Parathyroid adenoma (tissue), 2 donors: ENCODE data around the gene DCLK1.

ENCODE experiments used
- H2AFZ ChIP-seq: fragments of 300-600 bp; sonication (generic); one replicate; pipeline ENCODE4 v1.7.0; 2017; ENCODE audit warnings: antibody characterized with exemption, mild to moderate bottlenecking
- H3K27ac ChIP-seq: fragments of 300-600 bp; sonication (generic); one replicate; pipeline ENCODE4 v1.7.0; 2017
- H3K27me3 ChIP-seq: fragments of 300-600 bp; sonication (generic); one replicate; pipeline ENCODE4 v1.7.0; 2017; ENCODE audit warnings: low read length; ENCODE audit not compliant: control insufficient read depth, insufficient read depth
- H3K36me3 ChIP-seq: fragments of 300-600 bp; sonication (generic); one replicate; pipeline ENCODE4 v1.7.0; 2017; ENCODE audit warnings: low read length; ENCODE audit not compliant: control insufficient read depth, insufficient read depth
- H3K4me1 ChIP-seq: fragments of 300-600 bp; sonication (generic); one replicate; pipeline ENCODE4 v1.7.0; 2017; ENCODE audit warnings: control low read depth
- H3K4me2 ChIP-seq: fragments of 300-600 bp; sonication (generic); one replicate; pipeline ENCODE4 v1.7.0; 2017; ENCODE audit warnings: low read length
- H3K4me3 ChIP-seq: fragments of 300-600 bp; sonication (generic); one replicate; pipeline ENCODE4 v1.7.0; 2017; ENCODE audit warnings: low read depth, low read length
- H3K79me2 ChIP-seq: fragments of 300-600 bp; sonication (generic); one replicate; pipeline ENCODE4 v1.7.0; 2017; ENCODE audit warnings: control low read depth
- H3K9ac ChIP-seq: fragments of 300-600 bp; sonication (generic); one replicate; pipeline ENCODE4 v1.7.0; 2017; ENCODE audit warnings: mild to moderate bottlenecking
- H3K9me3 ChIP-seq: fragments of 300-600 bp; sonication (generic); one replicate; pipeline ENCODE4 v1.7.0; 2017; ENCODE audit warnings: low read length; ENCODE audit not compliant: control insufficient read depth
- TF ChIP-seq, protein P1 (sequence below): fragments of 300-600 bp; sonication (generic); IDR thresholded peaks from one replicate; pipeline ENCODE4 v1.7.0; 2017; ENCODE audit warnings: antibody characterized with exemption, mild to moderate bottlenecking
- donor health status: primary hyperparathyroidism.

Gene DCLK1

DNA sequence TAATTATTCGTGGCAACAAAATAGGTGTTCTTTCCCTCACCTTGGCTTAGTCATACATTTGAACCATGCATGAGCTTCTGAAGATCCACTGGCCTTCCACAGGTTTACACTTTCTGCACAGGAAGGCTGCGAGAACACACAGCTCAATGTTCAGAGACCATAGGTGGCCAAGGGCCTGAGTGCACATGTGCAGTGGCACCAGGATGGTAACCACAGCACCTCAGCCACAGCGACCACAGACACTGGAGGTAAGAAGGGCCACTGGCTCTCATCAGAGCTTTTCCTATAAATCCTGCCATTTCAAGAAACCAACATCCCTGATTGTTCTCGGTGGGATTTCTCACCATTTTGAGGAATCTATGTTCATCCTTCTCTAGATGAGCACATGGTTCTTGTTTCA is 1.6 kb downstream of the DCLK1 start:
- Histone ChIP-seq H3K4me3 (no peak overlapping the region), H3K36me3 (no peaks in the 10 kb centered on the region), H3K27me3 (no peaks in the 10 kb centered on the region)

DNA sequence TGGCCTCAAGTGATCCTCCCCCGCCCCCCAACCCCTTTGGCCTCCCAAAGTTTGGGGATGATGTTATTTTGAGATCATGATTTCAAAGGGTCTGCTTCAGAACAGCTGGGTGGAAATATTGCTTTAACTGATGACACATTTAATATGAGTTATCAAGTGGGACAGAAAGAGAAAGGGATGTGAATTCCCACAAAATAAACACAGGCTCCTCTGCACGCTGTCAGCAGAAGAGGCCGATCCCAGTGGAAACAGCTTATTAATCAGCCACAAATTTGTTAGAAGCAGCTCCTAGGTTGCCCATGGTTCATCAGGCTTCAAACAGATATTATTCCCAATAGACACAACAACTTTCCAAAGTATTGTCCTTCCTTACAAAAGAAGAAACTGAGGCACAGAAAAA is 4.7 kb downstream of the DCLK1 start:
- Histone ChIP-seq H3K4me2 (no peak overlapping the region), H3K79me2 (peaks cover 2% of the 10 kb centered on the region), H3K36me3 (no peaks in the 10 kb centered on the region), H3K9me3 (no peaks in the 10 kb centered on the region), H3K4me1 (no peaks in the 10 kb centered on the region), H3K9ac (no peak overlapping the region), H3K4me3 (no peak overlapping the region), H3K27ac (no peak overlapping the region), H3K27me3 (no peaks in the 10 kb centered on the region), H2AFZ (no peak overlapping the region)
- TF ChIP-seq, protein P1, sequence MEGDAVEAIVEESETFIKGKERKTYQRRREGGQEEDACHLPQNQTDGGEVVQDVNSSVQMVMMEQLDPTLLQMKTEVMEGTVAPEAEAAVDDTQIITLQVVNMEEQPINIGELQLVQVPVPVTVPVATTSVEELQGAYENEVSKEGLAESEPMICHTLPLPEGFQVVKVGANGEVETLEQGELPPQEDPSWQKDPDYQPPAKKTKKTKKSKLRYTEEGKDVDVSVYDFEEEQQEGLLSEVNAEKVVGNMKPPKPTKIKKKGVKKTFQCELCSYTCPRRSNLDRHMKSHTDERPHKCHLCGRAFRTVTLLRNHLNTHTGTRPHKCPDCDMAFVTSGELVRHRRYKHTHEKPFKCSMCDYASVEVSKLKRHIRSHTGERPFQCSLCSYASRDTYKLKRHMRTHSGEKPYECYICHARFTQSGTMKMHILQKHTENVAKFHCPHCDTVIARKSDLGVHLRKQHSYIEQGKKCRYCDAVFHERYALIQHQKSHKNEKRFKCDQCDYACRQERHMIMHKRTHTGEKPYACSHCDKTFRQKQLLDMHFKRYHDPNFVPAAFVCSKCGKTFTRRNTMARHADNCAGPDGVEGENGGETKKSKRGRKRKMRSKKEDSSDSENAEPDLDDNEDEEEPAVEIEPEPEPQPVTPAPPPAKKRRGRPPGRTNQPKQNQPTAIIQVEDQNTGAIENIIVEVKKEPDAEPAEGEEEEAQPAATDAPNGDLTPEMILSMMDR, result no peak

More for the DNA sequence above, 1.6 kb downstream of the DCLK1 start:
- Histone ChIP-seq H3K27ac (no peak overlapping the region), H3K9ac (no peak overlapping the region), H3K4me1 (no peaks in the 10 kb centered on the region), H2AFZ (no peak overlapping the region), H3K9me3 (no peaks in the 10 kb centered on the region), H3K79me2 (peaks cover 2% of the 10 kb centered on the region), H3K4me2 (no peak overlapping the region)
- TF ChIP-seq, protein P1, result no peak

DNA sequence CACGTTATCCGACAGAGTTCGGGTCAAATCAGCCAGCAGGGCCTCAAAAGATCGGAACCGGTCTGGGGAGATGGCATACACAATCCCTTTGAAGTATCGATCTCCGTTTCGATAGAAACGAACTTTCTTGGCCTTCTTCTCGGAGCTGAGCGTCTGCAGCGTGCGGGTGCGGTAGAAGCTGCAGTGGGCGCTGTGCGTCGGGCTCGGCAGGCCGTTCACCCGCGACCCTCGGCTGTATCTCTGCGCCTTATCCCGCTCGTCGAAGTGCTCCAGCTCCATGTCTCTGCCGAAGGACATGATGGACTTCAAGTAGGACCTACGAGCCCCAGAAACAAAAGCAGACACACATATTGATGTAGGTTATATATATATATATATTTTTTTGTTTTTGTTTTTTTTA is 5.3 kb downstream of the DCLK1 start:
- Histone ChIP-seq H3K27ac (no peak overlapping the region), H3K36me3 (no peaks in the 10 kb centered on the region), H2AFZ (no peak overlapping the region), H3K4me1 (no peaks in the 10 kb centered on the region), H3K4me3 (no peak overlapping the region), H3K9me3 (no peaks in the 10 kb centered on the region), H3K4me2 (no peak overlapping the region), H3K79me2 (peaks cover 2% of the 10 kb centered on the region), H3K9ac (no peak overlapping the region), H3K27me3 (no peaks in the 10 kb centered on the region)
- TF ChIP-seq, protein P1, result no peak

DNA sequence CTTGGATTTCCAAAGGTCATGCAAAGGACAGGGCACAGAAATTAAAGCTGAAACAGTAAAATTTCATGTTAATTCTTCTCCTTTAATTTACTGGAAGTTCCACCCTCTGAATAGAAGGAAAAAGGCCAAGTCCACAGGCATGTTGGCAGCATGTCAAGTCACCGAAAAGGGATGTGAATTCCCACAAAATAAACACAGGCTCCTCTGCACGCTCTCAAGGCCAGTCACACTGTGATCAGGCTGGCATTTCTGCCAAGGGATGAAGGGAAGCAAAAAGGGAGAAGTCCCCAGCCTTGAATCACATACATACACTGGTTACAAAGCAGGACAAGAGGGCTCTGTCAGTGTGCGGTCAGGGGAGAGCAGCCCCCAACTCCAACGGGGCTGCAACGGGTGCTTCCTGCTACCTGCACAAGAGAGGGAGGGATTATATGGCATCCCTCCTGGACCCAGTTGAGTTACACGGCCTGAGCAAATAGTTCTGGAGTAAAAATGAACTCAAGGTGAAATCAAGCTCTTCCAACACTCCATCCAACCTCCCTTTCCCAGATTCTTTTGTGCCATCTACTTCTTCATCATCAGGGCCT is 6.9 kb downstream of the DCLK1 start:
- H3K9me3 ChIP-seq, result no peaks in the 10 kb centered on the region
- no peak overlapping the region for H3K27ac ChIP-seq
- no peaks in the 10 kb centered on the region for H3K36me3 ChIP-seq
- H3K9ac ChIP-seq, result no peak overlapping the region
- no peak overlapping the region for H3K4me2 ChIP-seq
- no peaks in the 10 kb centered on the region for H3K4me1 ChIP-seq
- TF ChIP-seq, protein P1, result no peak
- H3K79me2 ChIP-seq, result peaks cover 2% of the 10 kb centered on the region
- H2AFZ ChIP-seq, result no peak overlapping the region
- no peaks in the 10 kb centered on the region for H3K27me3 ChIP-seq
- no peak overlapping the region for H3K4me3 ChIP-seq

DNA sequence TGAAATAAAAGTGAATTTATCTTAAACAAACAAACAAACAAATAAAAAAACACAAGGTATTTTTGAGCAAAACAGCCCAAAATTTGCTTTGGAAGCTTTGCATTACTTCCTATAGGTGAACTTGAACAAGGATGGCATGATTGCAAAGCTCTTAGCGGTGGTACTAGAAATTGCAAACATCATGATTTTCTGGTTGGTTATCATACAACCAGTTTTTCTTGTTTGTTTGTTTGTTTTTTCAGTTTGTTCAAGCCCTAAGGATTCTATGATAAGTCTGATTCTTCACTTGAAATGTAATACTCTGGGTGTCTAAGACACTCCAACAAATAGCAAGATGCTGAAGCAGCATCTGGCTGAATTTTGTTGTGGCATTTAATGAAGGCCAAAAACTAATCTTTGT is 15.9 kb downstream of the DCLK1 start:
- H2AFZ ChIP-seq, result no peak overlapping the region
- TF ChIP-seq, protein P1, result no peak
- H3K9ac ChIP-seq, result no peak overlapping the region

More for the DNA sequence above, 15.9 kb downstream of the DCLK1 start:
- Histone ChIP-seq H3K79me2 (no peaks in the 10 kb centered on the region), H3K36me3 (no peaks in the 10 kb centered on the region), H3K27ac (no peak overlapping the region), H3K27me3 (no peaks in the 10 kb centered on the region), H3K4me1 (peaks cover 8% of the 10 kb centered on the region), H3K4me3 (no peak overlapping the region), H3K4me2 (no peak overlapping the region), H3K9me3 (no peaks in the 10 kb centered on the region)
